ENCODE data around the gene XCR1.

DNA sequence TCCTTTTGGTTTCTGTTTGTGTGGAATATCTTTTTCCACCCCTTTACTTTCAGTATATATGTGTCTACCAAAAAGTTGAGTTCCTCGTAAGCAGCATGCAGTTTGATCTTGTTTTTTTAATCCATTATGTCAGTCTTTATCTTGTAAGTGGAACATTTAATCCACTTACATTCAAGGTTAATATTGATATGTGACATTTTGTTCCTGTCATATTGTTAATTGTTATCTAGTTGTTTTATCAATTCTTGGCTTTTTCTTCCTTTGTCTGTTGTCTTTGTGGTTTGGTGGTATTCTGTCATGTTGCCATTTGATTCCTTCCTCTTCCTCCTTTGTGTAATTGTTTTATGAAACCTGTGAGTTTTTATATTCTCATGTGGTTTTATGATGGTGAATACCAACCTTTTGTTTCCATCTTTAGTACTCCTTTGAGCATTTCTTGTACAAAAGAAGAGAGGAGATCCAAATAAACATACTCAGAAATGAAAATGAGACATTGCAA lies 43.4 kb upstream of the XCR1 start:
- TF ChIP-seq CTCF (IDR thresholded peaks at IDR 0.05; ENCODE audit: insufficient read depth, low read length, poor library complexity, severe bottlenecking): no peak
- TF ChIP-seq EZH2phosphoT487 (conservative IDR thresholded peaks at IDR 0.05; ENCODE audit: low read length): no peak

All from SU-DHL-6 (cell line).